ENCODE results near the gene LRP2. TPM values are rescaled to one million over a fixed set of nuclear protein-coding genes. Genes with fewer than 3 reads are reported as not detected.

Gene LRP2
- polyA plus RNA-seq, 3 donors = 145 to 232 (median 204) TPM

GRCh38 chr2:169258045-169258601, 104.2 kb downstream of the LRP2 start:
- no peak for DNase-seq

DNA sequence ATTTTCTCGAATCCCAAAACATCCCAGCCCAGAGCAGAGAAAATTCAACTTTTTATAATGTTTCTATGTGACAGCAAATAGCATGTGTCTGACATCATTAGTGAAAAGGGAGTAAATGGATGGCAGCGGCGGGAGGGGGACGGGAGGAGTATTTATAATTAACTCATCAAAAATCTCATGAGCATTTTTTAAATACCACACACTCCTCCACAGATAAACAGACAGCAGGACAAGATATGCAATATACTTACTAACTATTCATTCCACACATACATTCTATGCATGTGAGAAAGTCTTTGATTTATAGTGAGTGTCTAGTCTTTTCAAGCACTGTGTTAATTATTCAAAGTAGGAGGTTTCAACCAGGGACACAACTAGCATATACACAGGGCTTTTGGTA, 107.6 kb downstream of the LRP2 start:
- DNase-seq = no peak

GRCh38 chr2:169247211-169247610, 115.1 kb downstream of the LRP2 start:
- no peak for DNase-seq

- no peak for DNase-seq
Observed at GRCh38 chr2:169240405-169240804, 121.9 kb downstream of the LRP2 start.

- DNase-seq = no peak
Observed at GRCh38 chr2:169237939-169238338, 124.4 kb downstream of the LRP2 start.

- DNase-seq = no peak
Observed at GRCh38 chr2:169237286-169237685, 125.0 kb downstream of the LRP2 start.

- DNase-seq = no peak
Observed at GRCh38 chr2:169232551-169233154, 129.7 kb downstream of the LRP2 start.

GRCh38 chr2:169230204-169230603, 132.1 kb downstream of the LRP2 start:
- no peak for DNase-seq

- DNase-seq = no peak
Observed at GRCh38 chr2:169229590-169229989, 132.7 kb downstream of the LRP2 start.

DNA sequence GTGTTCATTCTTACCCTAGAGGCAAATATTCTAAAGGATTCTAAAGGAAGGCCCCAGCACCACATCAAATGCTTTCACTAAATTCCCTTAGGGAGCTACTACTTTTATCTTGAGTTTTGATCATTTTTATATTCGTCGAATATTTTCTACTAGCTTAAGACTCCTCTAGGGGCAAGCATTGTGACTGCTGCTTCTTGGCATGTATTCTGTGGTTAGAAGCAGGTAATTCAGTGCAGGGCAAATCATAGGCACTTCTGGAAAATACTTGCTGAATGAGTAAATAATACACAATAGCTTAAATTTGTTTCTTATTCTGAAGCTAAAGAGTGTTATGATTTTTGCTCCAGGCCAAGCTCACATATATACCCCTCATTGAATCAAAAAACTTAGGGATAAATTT, 136.4 kb downstream of the LRP2 start:
- DNase-seq = no peak

GRCh38 chr2:169225233-169225750, 137.0 kb downstream of the LRP2 start:
- no peak for DNase-seq

DNA sequence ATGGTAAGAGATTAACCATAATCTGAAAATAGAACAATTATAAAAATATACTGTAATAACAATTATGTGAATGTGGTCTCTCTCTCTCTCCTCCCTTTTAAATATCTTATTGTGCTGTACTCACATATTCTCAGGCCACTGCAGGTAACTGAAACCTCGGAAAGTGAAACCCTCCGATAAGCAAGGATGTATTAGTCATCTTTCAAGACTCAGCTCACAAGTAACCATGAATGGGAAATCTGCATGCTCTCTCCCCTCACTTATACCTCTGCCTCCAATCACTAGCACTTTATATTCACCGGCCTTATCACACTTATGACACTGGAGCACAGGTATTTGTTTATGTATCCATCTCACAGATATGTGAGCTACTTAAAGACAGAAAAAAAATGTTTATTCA, 139.7 kb downstream of the LRP2 start:
- DNase-seq = no peak

DNA sequence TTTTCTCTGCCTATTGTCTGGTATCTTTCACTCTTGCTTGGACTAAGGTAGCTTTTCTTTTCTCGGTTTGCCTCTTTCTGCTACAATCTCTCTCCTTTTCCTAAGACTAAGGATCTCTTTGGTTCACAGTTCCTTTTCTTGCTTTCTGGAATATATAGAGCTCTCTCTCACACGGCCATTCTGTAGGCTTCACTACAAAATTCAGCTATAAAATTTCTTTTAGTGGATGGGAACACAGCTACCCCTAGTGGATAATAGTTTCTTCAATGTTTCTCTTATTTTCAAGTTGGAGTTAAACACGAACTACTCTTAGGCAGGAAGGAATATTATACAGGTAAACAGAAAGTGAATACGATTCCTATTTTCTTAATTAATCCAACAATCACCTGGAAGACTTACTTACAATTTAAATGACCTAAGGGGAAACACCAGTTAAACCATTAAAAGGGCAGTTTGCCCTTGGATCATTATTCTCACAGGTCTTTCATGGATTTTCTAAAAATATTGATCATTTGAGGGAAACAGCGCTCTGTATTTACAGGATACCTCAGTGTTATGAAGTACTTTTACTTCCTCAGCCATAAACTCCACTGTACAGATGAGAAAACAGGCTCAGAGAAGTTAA, 140.5 kb downstream of the LRP2 start:
- DNase-seq = peak; percentile 21

DNA sequence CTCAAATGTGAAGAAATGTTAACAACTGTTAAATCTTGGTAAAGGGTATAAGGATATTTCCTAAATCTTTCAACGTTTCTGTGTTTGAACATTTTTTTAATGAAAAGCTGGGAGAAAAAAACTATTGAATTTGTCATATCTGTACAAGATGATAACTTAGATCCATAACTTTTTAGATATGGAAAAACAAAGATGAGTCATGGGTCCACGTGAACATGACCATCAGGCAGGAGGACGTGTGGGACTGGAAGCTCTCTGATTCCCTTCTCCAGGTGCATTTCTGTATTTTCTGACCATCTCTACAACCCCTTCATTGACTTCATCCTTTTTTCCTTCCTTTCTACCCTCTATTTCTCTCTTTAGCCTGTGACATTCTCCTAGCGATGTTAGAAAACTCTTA, 151.4 kb downstream of the LRP2 start:
- DNase-seq = no peak

- no peak for DNase-seq
Observed at GRCh38 chr2:169208026-169208425, 154.3 kb downstream of the LRP2 start.

DNA sequence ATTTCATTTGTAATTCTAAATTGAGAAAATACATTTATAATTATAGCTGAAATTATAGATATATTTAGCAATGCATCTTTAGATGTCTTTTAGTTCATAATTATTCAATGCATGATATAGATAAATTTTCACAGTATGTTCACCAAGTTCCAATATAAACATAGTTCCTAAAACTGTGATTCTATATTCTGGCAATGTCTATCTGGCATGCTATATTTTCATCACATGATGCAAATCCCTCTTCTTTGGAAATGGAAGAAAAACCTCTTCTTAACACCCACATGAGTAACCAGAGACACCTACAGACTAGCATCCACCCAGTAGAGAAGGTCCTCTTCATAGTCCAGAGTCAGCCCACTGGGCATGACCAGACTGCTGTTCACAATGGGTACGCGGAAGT, 157.2 kb downstream of the LRP2 start:
- no peak for DNase-seq

DNA sequence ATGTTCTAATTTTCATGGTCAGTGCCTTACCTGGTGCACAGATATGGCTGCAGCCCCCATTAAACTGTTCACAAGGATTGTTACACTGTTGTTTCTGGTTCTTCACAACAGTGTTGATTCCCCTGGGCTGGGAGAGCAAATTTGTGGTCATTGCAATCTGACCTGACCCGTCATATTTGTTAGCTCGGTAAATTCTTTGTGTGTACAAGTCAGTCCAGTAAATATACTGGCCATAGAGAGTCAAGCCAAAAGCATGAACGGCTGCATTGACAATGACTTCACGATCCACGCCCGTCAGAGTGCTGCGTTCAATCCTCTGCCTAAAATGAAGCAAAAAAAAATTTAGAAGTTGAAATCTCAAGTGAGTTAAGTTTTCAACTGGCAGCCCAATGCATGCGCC, 158.4 kb downstream of the LRP2 start:
- no peak for DNase-seq

DNA sequence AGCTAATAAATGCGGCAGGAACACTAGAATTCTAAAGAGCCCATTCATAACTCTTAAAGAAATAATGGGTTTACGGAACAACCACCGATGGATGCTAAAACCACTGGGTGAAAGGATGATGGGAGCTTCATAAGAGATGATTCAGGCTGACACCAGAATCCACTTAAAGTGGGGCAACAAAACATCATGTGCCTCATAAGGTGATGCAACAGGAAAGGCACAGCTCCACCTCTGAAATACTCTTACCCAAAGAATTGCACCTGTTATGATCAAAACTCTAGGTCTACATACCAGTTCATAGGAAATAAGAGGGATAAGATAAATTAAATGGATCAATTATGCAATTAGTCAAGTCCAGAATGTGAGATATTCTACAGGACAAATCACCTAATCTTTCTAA, 161.6 kb downstream of the LRP2 start:
- no peak for DNase-seq

- DNase-seq = no peak
Observed at GRCh38 chr2:169193618-169194017, 168.7 kb downstream of the LRP2 start.

DNA sequence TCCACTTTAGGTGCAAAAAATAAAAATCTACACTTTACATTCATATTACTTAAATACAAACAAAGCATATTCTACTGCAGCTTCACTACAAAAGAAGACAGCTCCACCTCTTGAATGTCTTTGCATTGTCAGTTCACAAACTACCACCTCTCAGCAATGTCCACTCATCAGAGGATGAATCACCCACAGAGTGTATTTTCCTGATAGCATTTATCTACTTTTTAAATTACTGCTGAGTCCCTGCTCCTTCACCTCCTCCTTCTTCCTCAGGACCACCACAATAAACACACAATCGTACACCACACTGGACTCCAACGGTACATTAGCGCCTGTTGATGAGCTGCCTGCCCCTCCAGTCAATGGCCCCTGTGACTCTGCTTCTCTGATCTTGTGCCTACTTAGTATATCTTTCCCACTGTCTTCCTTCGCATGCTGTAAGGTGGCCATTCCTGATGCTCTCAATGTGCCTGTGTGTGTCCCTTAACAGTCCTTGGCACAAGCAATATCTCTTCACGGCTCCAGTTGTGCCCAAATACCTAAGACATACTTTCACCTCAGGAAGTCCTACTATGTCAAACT, 172.0 kb downstream of the LRP2 start:
- no peak for DNase-seq

GRCh38 chr2:169189132-169189531, 173.2 kb downstream of the LRP2 start:
- DNase-seq = no peak

- DNase-seq = no peak
Observed at GRCh38 chr2:169185711-169186110, 176.6 kb downstream of the LRP2 start.

GRCh38 chr2:169184074-169184473, 178.3 kb downstream of the LRP2 start:
- no peak for DNase-seq
